GM18873 (cell line): ENCODE results near the gene RTEL1.

Experiments used
- ATAC-seq: cut with Tn5 transposase; IDR thresholded peaks from one replicate; pipeline ENCODE4 v1.9.1; 2021; ENCODE audit warnings: mild to moderate bottlenecking, moderate library complexity, moderate number of reproducible peaks; ENCODE audit not compliant: unreplicated experiment, low FRiP score

Gene RTEL1

GRCh38 chr20:63698739-63699465, 40.8 kb downstream of the RTEL1 start:
- no peak for ATAC-seq

- no peak for ATAC-seq
Measured at GRCh38 chr20:63699466-63700198, 41.5 kb downstream of the RTEL1 start.

- no peak for ATAC-seq
Measured at GRCh38 chr20:63700199-63701050, 42.3 kb downstream of the RTEL1 start.

GRCh38 chr20:63701051-63701328, 42.9 kb downstream of the RTEL1 start:
- no peak for ATAC-seq

GRCh38 chr20:63701329-63702035, 43.4 kb downstream of the RTEL1 start:
- ATAC-seq: no peak

- ATAC-seq: no peak
Measured at GRCh38 chr20:63702036-63702665, 44.0 kb downstream of the RTEL1 start.

GRCh38 chr20:63702751-63703470, 44.8 kb downstream of the RTEL1 start:
- no peak for ATAC-seq

GRCh38 chr20:63703471-63703975, 45.4 kb downstream of the RTEL1 start:
- no peak for ATAC-seq

GRCh38 chr20:63703976-63704748, 46.0 kb downstream of the RTEL1 start:
- ATAC-seq: no peak

GRCh38 chr20:63704749-63705117, 46.6 kb downstream of the RTEL1 start:
- no peak for ATAC-seq

- ATAC-seq: no peak
Measured at GRCh38 chr20:63705232-63706026, 47.3 kb downstream of the RTEL1 start.

GRCh38 chr20:63706027-63706695, 48.0 kb downstream of the RTEL1 start:
- no peak for ATAC-seq

- no peak for ATAC-seq
Measured at GRCh38 chr20:63706852-63707557, 48.9 kb downstream of the RTEL1 start.

GRCh38 chr20:63707558-63708300, 49.6 kb downstream of the RTEL1 start, which contains the start of the genes ARFRP1 and ZGPAT:
TSS of gene ARFRP1 (minus strand) at chr20:63707976. CDS start at chr20:63707091, 885 bp downstream.
TSS of gene ZGPAT (plus strand) at chr20:63708039. CDS start at chr20:63708581, 542 bp downstream.
- ATAC-seq: peak; percentile 48

- no peak for ATAC-seq
Measured at GRCh38 chr20:63708301-63709148, 50.4 kb downstream of the RTEL1 start.
